ENCODE data around the gene GREB1L.

GREB1L gene

DNA sequence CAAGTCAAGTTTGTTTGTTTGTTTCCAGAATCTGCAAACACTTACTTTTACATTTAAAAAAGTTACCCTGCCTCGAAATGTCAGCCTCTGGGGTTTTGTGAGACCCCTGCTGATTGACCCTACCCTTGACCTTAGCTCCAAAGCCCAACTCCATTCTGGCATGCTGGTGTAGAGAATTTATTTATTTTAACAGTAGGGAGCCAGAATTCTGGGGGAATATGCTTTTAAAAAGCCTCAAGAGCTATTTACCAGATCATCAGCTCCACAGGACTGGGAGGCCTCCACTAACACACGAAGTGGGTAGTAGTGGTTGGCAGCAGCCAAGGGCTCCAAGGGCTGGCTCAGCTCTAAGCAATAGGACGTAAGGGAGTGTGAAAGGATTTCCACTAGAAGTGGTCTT is 23.2 kb upstream of the GREB1L start:
- no peaks in the 10 kb centered on the region for H3K36me3 Mint-ChIP-seq (ENCODE audit: low read depth)
- no peaks in the 10 kb centered on the region for H3K27me3 Mint-ChIP-seq (ENCODE audit: low read depth)
- TF ChIP-seq, protein P1, sequence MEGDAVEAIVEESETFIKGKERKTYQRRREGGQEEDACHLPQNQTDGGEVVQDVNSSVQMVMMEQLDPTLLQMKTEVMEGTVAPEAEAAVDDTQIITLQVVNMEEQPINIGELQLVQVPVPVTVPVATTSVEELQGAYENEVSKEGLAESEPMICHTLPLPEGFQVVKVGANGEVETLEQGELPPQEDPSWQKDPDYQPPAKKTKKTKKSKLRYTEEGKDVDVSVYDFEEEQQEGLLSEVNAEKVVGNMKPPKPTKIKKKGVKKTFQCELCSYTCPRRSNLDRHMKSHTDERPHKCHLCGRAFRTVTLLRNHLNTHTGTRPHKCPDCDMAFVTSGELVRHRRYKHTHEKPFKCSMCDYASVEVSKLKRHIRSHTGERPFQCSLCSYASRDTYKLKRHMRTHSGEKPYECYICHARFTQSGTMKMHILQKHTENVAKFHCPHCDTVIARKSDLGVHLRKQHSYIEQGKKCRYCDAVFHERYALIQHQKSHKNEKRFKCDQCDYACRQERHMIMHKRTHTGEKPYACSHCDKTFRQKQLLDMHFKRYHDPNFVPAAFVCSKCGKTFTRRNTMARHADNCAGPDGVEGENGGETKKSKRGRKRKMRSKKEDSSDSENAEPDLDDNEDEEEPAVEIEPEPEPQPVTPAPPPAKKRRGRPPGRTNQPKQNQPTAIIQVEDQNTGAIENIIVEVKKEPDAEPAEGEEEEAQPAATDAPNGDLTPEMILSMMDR (IDR thresholded peaks at IDR 0.05; ENCODE audit: unreplicated experiment in 3 of 3) = no peak
- no peaks in the 10 kb centered on the region for H3K4me1 Mint-ChIP-seq
- H3K4me3 Mint-ChIP-seq = no peak overlapping the region
- no peak overlapping the region for H3K27ac Mint-ChIP-seq
- no peaks in the 10 kb centered on the region for H3K9me3 Mint-ChIP-seq

DNA sequence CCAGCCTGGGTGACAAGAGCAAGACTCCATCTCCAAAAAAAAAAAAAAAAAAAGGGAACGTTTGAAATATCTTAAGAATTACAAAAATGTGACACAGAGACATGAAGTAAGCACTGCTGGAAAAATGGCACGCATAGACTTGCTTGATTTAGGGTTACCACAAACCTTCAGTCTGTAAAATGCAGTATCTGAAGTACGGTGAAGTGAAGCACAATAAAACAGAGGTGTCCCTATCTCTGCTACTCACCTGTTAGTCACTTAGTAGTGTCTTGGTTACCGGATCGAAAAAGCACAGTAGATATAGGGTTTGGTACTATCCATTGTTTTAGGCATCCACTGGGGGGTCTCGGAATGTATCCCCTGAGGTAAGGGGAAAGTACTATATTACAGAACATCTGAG is 11.6 kb upstream of the GREB1L start:
- Mint-ChIP-seq H3K4me3 (no peak overlapping the region), H3K4me1 (no peaks in the 10 kb centered on the region), H3K36me3 (ENCODE audit: low read depth) (no peaks in the 10 kb centered on the region), H3K9me3 (no peaks in the 10 kb centered on the region), H3K27me3 (ENCODE audit: low read depth) (no peaks in the 10 kb centered on the region), H3K27ac (no peak overlapping the region)
- TF ChIP-seq, protein P1 (IDR thresholded peaks at IDR 0.05; ENCODE audit: unreplicated experiment in 3 of 3) = no peak

DNA sequence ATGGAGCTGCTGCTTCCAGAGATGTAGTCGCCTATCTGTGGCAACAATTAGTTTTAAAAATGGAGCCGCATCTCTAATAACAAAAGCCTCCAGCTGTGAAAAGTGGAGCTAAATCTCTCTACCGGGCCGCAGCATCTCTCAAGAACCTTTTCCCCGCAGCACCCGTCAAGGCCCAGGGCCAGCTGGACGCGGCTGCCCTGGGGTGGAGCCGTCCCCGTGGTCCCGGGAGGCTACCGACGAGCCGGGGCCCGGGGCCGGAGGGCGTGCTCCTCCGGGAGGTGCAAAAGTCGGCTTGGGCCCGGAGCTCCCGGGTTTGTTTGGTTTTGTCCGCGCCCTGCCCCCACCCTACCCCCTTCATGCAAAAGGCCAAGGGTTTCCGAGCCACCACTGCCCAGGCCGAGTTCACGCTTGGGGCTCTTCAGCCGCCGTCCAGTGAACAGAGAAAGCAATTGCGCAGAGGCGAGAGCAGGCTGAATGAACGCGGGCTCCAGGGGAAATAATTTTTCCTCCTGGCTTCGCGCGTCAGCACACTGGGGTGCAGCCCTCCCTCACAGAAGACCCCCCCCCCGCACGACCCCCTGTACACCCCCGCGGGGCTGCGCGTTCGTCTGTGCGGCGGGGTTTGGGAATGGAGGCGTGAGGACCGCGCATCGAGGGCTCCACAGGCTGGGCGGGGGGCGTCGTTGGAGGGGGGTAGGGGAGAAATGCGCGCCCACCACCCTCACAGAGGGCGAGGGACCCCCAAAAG is 557 bp upstream of the GREB1L start:
- peak overlapping the region; percentile 83 to 91 (median 85) for H3K4me3 Mint-ChIP-seq
- TF ChIP-seq, protein P1 (IDR thresholded peaks at IDR 0.05; ENCODE audit: unreplicated experiment in 3 of 3) = no peak
- no peaks in the 10 kb centered on the region for H3K9me3 Mint-ChIP-seq
- H3K36me3 Mint-ChIP-seq (ENCODE audit: low read depth) = no peaks in the 10 kb centered on the region
- H3K4me1 Mint-ChIP-seq = peaks cover 5% of the 10 kb centered on the region
- H3K27ac Mint-ChIP-seq = no peak overlapping the region
- H3K27me3 Mint-ChIP-seq (ENCODE audit: low read depth) = peaks cover 66% of the 10 kb centered on the region

DNA sequence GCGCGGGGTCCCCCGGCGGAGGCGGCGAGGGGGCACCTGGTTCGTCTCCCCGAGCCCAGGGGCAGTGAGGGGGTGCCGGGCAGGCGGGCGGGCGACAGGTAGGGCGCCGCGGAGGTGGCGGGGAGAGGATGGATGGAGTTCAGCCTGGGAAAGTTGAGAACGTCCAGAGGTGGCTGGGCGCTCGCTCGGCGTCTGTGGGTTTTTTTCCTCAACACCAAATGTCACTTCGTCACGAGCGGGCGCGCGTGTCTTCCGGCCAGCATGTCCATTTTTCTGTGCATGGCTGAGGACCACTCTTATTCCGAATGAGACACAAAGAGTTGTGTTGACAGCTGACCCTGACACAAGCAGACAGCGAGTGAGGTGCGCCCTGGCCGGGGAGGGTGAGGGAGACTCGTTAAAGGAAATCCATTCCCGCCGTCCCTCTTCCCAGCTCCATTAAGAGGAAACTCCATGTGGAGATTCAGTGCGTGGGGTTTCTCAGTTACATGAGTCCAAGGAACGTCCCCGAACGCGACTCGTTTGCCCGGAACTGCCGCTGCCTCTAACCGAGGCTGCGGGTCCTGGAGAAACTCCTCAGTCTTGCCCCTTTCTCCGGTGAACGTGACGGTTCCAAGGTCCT is 859 bp downstream of the GREB1L start:
- Mint-ChIP-seq H3K9me3 (no peaks in the 10 kb centered on the region), H3K27me3 (ENCODE audit: low read depth) (peaks cover 66% of the 10 kb centered on the region), H3K4me3 (peak overlapping the region; percentile 86 to 91 (median 88)), H3K27ac (no peak overlapping the region), H3K4me1 (peaks cover 5% of the 10 kb centered on the region), H3K36me3 (ENCODE audit: low read depth) (no peaks in the 10 kb centered on the region)
- TF ChIP-seq, protein P1 (IDR thresholded peaks at IDR 0.05; ENCODE audit: unreplicated experiment in 3 of 3) = no peak

DNA sequence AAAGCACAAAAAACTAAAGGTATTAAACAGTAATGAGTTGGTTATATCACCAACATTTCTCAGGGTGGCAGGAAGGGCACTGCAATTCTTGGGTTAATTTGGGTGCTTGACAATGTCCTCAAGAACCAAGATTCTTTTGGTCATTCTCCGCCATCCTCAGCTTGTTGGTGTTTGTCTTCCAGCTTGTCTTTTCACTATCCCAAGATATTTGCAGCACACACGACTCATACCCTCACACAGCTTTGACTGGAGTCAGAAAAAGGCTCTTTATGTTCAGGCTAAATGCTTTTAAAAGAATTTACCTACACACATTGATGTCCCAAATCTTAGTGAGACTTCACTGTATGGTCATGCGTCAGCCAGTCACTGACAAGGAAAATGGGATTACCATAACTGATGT is 12.5 kb downstream of the GREB1L start:
- H3K9me3 Mint-ChIP-seq = no peaks in the 10 kb centered on the region
- no peaks in the 10 kb centered on the region for H3K4me1 Mint-ChIP-seq
- TF ChIP-seq, protein P1 (IDR thresholded peaks at IDR 0.05; ENCODE audit: unreplicated experiment in 3 of 3) = no peak
- H3K27ac Mint-ChIP-seq = no peak overlapping the region
- no peaks in the 10 kb centered on the region for H3K36me3 Mint-ChIP-seq (ENCODE audit: low read depth)
- no peak overlapping the region for H3K4me3 Mint-ChIP-seq
- H3K27me3 Mint-ChIP-seq (ENCODE audit: low read depth) = peaks cover 5% of the 10 kb centered on the region

DNA sequence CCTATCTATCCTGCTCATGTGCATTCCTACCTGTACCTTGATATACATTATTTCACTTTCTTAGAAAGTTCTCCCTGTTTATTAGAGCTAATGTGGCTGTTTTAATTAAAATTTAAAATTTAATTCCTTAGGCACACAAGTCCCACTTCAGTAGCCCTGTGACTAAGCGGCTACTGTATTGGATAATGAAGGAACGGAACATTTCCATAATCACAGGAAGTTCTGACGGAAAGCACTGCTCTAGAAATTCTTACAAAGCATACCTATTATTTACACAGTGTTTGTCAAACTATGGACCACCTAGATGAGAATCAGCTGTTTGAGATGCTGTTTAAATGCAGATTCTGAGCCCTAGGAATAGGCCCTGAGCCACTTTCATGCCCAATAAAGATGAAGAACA is 13.2 kb downstream of the GREB1L start:
- Mint-ChIP-seq H3K27me3 (ENCODE audit: low read depth) (no peaks in the 10 kb centered on the region), H3K4me3 (no peak overlapping the region), H3K4me1 (no peaks in the 10 kb centered on the region), H3K36me3 (ENCODE audit: low read depth) (no peaks in the 10 kb centered on the region), H3K27ac (no peak overlapping the region), H3K9me3 (no peaks in the 10 kb centered on the region)
- TF ChIP-seq, protein P1 (IDR thresholded peaks at IDR 0.05; ENCODE audit: unreplicated experiment in 3 of 3) = no peak
